Kidney (tissue), 14 donors: ENCODE results near the gene RNASEH2C. TPM values are rescaled to one million over a fixed set of nuclear protein-coding genes. Genes with fewer than 3 reads are reported as not detected.
"Not testable (repeated sequence)": the region's sequence is repeated elsewhere in the genome, so short reads cannot be mapped to it uniquely, and the experiment has no call there.

Source experiments
- DNase-seq, 5 donors: peaks; one replicate each; pipeline ENCODE4 v3.0.0-alpha.2; 2013 to 2020
- FAIRE-seq: peaks from 2 replicates; lab custom pipeline; 2012; peaks lifted over from hg19 to GRCh38; lab: Jason Lieb, UNC
- H3K27ac ChIP-seq, 2 donors: one replicate each; pipeline ENCODE4 v1.7.0; 2013; ENCODE audit warnings: low read depth in 2 of 2, low read length in 2 of 2, inconsistent platforms in 1 of 2
- H3K27me3 ChIP-seq: one replicate; pipeline ENCODE4 v1.7.1; 2013; ENCODE audit warnings: low read length, inconsistent platforms; ENCODE audit not compliant: control insufficient read depth, insufficient read depth
- H3K36me3 ChIP-seq, 3 donors: one replicate each; pipeline versions ENCODE4 v1.7.0 to v1.7.1; 2013; ENCODE audit warnings: low read length in 3 of 3, control low read depth in 1 of 3, inconsistent platforms in 1 of 3; ENCODE audit not compliant: insufficient read depth in 3 of 3, control insufficient read depth in 2 of 3
- H3K4me1 ChIP-seq, 3 donors: one replicate each; pipeline versions ENCODE4 v1.7.0 to v1.7.1; 2013; ENCODE audit warnings: low read length in 3 of 3, inconsistent platforms in 1 of 3, low read depth in 1 of 3; ENCODE audit not compliant: control insufficient read depth in 2 of 3, insufficient read depth in 2 of 3
- H3K4me3 ChIP-seq, 3 donors: one replicate each; pipeline versions ENCODE4 v1.7.0 to v1.8.1; 2013; ENCODE audit warnings: low read length in 3 of 3, control low read depth in 1 of 3, inconsistent platforms in 1 of 3
- H3K9ac ChIP-seq, 3 donors: one replicate each; pipeline versions ENCODE4 v1.7.0 to v1.7.1; 2013; ENCODE audit warnings: low read length in 3 of 3, control low read depth in 1 of 3, inconsistent platforms in 1 of 3
- H3K9me3 ChIP-seq, 3 donors: one replicate each; pipeline versions ENCODE4 v1.7.0 to v1.7.1; 2013; ENCODE audit warnings: low read length in 3 of 3, control low read depth in 1 of 3, inconsistent platforms in 1 of 3; ENCODE audit not compliant: control insufficient read depth in 2 of 3, insufficient read depth in 1 of 3
- CTCF ChIP-seq: IDR thresholded peaks from 3 replicates; pipeline ENCODE4 v1.5.1; 2012; ENCODE audit warnings: mild to moderate bottlenecking, moderate library complexity, borderline replicate concordance; ENCODE audit not compliant: insufficient read depth; ENCODE audit errors: extremely low read depth
- intact Hi-C: fragments of 100-400 bp; cut with DNase I; formaldehyde crosslinking; loops from one replicate; pipeline ENCODE4 v1.11.1; 2022
- polyA plus RNA-seq: library from polyadenylated mRNA; stranded (reverse); fragments of 350-450 nt; fragmentation: Illumina TruSeq; extraction: RNeasy Lipid Tissue Mini Kit (QIAGEN cat#74804); gene quantifications from one replicate; pipeline ENCODE4 v1.2.3, GENCODE V29; 2014; ENCODE audit warnings: low read depth, low replicate concordance; ENCODE audit not compliant: insufficient read depth
- total RNA-seq: library from RNA; stranded (reverse); fragmentation: NEBNext Ultra II Directional; extraction: Animal tissue kit (Norgen Biotek cat#: 25700); gene quantifications from one replicate; pipeline ENCODE4 v1.2.1, GENCODE V29; 2021
- donor health status: control.
- donor health status: control.
- donor health status: control.
- donor health status: control.
- donor health status: control.
- donor health status: DM: yes; HTN: yes; CAD: no.
- donor health status: Normal renal cell carcinoma (clear cell type).

Gene RNASEH2C
- total and polyA plus RNA-seq, 2 donors from 2014 or later = 43.7 to 129 TPM

- H3K27me3 ChIP-seq = no peaks in the 10 kb centered on the region
- no peak overlapping the region for H3K4me3 ChIP-seq
- H3K9ac ChIP-seq = no peak overlapping the region
- no peaks in the 10 kb centered on the region for H3K36me3 ChIP-seq
- intact Hi-C loops = no loop called here
- H3K27ac ChIP-seq = no peak overlapping the region
- TF ChIP-seq CTCF = no peak
- FAIRE-seq (no peak), DNase-seq (no peak)
- no peaks in the 10 kb centered on the region for H3K9me3 ChIP-seq
- H3K4me1 ChIP-seq = peaks cover 0 to 9% (median 5%) of the 10 kb centered on the region in 3 donors
Measured at GRCh38 chr11:65766535-65766934, 45.9 kb upstream of the RNASEH2C start.

DNA sequence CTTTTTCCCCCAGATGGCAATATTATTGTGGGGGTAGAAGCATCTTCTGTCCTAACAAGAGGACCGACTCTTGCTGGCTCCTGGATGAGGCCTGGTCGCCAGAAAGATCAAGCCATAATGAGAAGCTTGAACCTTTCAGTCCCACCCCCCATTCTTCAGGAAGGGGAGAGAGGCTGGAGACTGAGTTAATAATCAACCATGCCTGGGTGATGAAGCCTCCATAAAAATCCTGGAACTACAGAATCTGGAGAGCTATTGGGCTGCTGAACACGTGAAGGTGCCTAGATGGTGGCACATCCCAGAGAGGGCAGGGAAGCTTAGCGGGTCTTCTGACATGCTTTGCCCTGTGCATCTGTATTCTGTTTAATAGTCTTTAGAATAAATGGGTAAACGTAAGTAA is 43.8 kb upstream of the RNASEH2C start:
- H3K27me3 ChIP-seq = no peaks in the 10 kb centered on the region
- H3K9me3 ChIP-seq = no peaks in the 10 kb centered on the region
- peaks cover 0 to 9% (median 5%) of the 10 kb centered on the region in 3 donors for H3K4me1 ChIP-seq
- H3K27ac ChIP-seq = no peak overlapping the region
- H3K9ac ChIP-seq = no peak overlapping the region
- no peak for TF ChIP-seq CTCF
- no peaks in the 10 kb centered on the region for H3K36me3 ChIP-seq
- FAIRE-seq (no peak), DNase-seq (peak in 3 of 5 donors; percentile 48 to 75 (median 74))
- no peak overlapping the region for H3K4me3 ChIP-seq
- intact Hi-C loops = no loop called here

DNA sequence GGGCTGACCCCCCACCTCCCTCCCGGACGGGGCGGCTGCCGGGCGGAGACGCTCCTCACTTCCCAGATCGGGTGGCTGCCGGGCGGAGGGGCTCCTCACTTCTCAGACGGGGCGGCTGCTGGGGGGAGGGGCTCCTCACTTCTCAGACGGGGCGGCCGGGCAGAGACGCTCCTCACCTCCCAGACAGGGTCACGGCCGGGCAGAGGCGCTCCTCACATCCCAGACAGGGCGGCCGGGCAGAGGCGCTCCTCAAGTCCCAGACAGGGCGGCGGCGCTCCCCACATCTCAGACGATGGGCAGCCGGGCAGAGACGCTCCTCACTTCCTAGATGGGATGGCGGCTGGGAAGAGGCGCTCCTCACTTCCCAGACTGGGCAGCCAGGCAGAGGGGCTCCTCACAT is 42.2 kb upstream of the RNASEH2C start:
- FAIRE-seq, H3K4me1 ChIP-seq, intact Hi-C loops, H3K36me3 ChIP-seq, H3K9ac ChIP-seq, H3K9me3 ChIP-seq, H3K4me3 ChIP-seq, DNase-seq, H3K27ac ChIP-seq, H3K27me3 ChIP-seq: not testable (repeated sequence)

DNA sequence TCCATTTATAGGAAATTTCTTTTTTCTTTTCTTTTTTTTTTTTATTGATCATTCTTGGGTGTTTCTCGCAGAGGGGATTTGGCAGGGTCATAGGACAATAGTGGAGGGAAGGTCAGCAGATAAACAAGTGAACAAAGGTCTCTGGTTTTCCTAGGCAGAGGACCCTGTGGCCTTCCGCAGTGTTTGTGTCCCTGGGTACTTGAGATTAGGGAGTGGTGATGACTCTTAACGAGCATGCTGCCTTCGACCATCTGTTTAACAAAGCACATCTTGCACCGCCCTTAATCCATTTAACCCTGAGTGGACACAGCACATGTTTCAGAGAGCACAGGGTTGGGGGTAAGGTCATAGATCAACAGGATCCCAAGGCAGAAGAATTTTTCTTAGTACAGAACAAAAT is 41.6 kb upstream of the RNASEH2C start:
- intact Hi-C loops, H3K27me3 ChIP-seq, H3K9me3 ChIP-seq, H3K4me1 ChIP-seq, DNase-seq, H3K9ac ChIP-seq, H3K27ac ChIP-seq, H3K4me3 ChIP-seq, H3K36me3 ChIP-seq, FAIRE-seq: not testable (repeated sequence)
